ENCODE measurements around the gene MAST2.

Gene MAST2

GRCh38 chr1:45876000-45876617, 72.7 kb downstream of the MAST2 start:
- H3K4me3 ChIP-seq (ENCODE audit: low read depth, low read length), result no peak overlapping the region
- TF ChIP-seq CTCF (IDR thresholded peaks at IDR 0.05; ENCODE audit: low read depth, low read length), result no peak

- H3K4me3 ChIP-seq (ENCODE audit: low read depth, low read length), result no peak overlapping the region
- TF ChIP-seq CTCF (IDR thresholded peaks at IDR 0.05; ENCODE audit: low read depth, low read length), result no peak
Measured at GRCh38 chr1:45877264-45877663, 73.9 kb downstream of the MAST2 start.

GRCh38 chr1:45879885-45880598, 76.6 kb downstream of the MAST2 start:
- TF ChIP-seq CTCF (IDR thresholded peaks at IDR 0.05; ENCODE audit: low read depth, low read length), result no peak
- H3K4me3 ChIP-seq (ENCODE audit: low read depth, low read length), result no peak overlapping the region

GRCh38 chr1:45880930-45881329, 77.5 kb downstream of the MAST2 start:
- no peak overlapping the region for H3K4me3 ChIP-seq (ENCODE audit: low read depth, low read length)
- TF ChIP-seq CTCF (IDR thresholded peaks at IDR 0.05; ENCODE audit: low read depth, low read length), result no peak

- H3K4me3 ChIP-seq (ENCODE audit: low read depth, low read length), result no peak overlapping the region
- no peak for TF ChIP-seq CTCF (IDR thresholded peaks at IDR 0.05; ENCODE audit: low read depth, low read length)
Measured at GRCh38 chr1:45883658-45884057, 80.2 kb downstream of the MAST2 start.

- H3K4me3 ChIP-seq (ENCODE audit: low read depth, low read length), result no peak overlapping the region
- TF ChIP-seq CTCF (IDR thresholded peaks at IDR 0.05; ENCODE audit: low read depth, low read length), result no peak
Measured at GRCh38 chr1:45884700-45885099, 81.3 kb downstream of the MAST2 start.

GRCh38 chr1:45886229-45886628, 82.8 kb downstream of the MAST2 start:
- TF ChIP-seq CTCF (IDR thresholded peaks at IDR 0.05; ENCODE audit: low read depth, low read length), result no peak
- no peak overlapping the region for H3K4me3 ChIP-seq (ENCODE audit: low read depth, low read length)
